Astrocyte (in vitro differentiated cells and primary cell): ENCODE results near the gene CRYGN.

Source experiments
- CTCF ChIP-seq: IDR thresholded peaks from 2 replicates; pipeline ENCODE4 v1.5.1; 2011; ENCODE audit warnings: low read depth, mild to moderate bottlenecking, inconsistent platforms, low read length, moderate library complexity; ENCODE audit not compliant: insufficient read depth
- EZH2 ChIP-seq: IDR thresholded peaks from 2 replicates; pipeline ENCODE4 v1.6.1; 2012; ENCODE audit warnings: mild to moderate bottlenecking, low read length, inconsistent platforms; ENCODE audit not compliant: insufficient read depth

- TF ChIP-seq CTCF (no peak), EZH2 (no peak)
These were observed 43.7 kb upstream of the CRYGN start for GRCh38 chr7:151483711-151483983.
